ENCODE data around the gene TMX4. TPM values are rescaled to one million over a fixed set of nuclear protein-coding genes. Genes with fewer than 3 reads are reported as not detected.

The TMX4 gene
- total RNA-seq, 6 donors from 2014 or later, result 12.4 to 50.5 (median 31.5) TPM

DNA sequence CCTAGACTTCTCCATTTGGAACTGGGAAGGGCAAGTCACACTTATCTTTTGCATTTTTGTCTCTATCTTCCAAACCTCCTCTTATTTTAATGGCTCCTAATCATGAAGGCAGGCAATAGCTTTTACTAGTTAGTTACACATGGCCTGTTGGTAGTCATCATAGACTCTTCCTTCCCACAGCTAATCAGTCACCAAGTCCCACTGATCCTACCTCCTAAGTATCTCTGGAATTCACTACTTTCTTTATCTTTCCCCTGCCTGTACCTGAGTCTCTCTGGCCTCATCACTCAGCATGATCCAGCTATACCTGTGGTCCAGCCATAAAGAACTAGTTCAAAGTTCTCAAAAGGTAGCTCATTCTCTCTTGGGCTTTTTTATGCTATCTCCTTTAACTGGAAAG is 18.8 kb downstream of the TMX4 start:
- no peaks in the 10 kb centered on the region for H3K27me3 ChIP-seq
- H3K4me1 ChIP-seq, result no peaks in the 10 kb centered on the region
- H3K27ac ChIP-seq, result no peak overlapping the region
- no peak overlapping the region for H3K4me3 ChIP-seq
- TF ChIP-seq POLR2A (IDR thresholded peaks at IDR 0.05) (no peak), POLR2AphosphoS5 (IDR thresholded peaks at IDR 0.05) (no peak)
- no peak for ATAC-seq (ENCODE audit: low FRiP score in 2 of 2)
- no peaks in the 10 kb centered on the region for H3K9me3 ChIP-seq
- peaks cover 0 to 40% (median 27%) of the 10 kb centered on the region in 4 donors for H3K36me3 ChIP-seq
- no peak for DNase-seq

DNA sequence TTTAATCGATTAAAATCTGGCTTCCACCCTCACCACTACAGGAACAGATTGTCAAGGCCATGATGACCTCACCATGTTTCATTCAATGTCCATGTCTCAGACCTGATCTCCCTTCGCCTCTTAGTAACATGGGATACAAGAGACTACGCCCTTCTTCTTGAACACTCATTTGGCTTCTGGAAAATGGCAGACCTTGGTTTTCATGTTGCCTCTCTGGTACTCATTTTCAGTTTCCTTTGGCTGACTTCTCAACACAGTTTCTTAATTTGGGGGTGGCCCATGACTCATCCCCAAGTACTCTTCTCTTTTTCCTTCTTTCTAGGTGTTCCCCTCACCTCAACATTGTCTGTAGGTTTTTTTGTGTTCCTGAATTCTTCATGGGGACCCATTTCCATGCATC is 22.7 kb downstream of the TMX4 start:
- no peak for DNase-seq
- 99 to 100% methylated on average over 3 of the region's 3 CpGs for WGBS, 2 donors
- ATAC-seq (ENCODE audit: low FRiP score in 2 of 2), result no peak
- Histone ChIP-seq H3K27ac (no peak overlapping the region), H3K4me1 (no peaks in the 10 kb centered on the region), H3K27me3 (no peaks in the 10 kb centered on the region), H3K9me3 (peaks cover 0 to 4% (median 0%) of the 10 kb centered on the region in 4 donors), H3K36me3 (peaks cover 0 to 67% (median 41%) of the 10 kb centered on the region in 4 donors), H3K4me3 (no peak overlapping the region)
- TF ChIP-seq POLR2A (IDR thresholded peaks at IDR 0.05) (no peak), EP300 (IDR thresholded peaks at IDR 0.05) (no peak), CTCF (IDR thresholded peaks at IDR 0.05) (no peak), POLR2AphosphoS5 (IDR thresholded peaks at IDR 0.05) (no peak)

DNA sequence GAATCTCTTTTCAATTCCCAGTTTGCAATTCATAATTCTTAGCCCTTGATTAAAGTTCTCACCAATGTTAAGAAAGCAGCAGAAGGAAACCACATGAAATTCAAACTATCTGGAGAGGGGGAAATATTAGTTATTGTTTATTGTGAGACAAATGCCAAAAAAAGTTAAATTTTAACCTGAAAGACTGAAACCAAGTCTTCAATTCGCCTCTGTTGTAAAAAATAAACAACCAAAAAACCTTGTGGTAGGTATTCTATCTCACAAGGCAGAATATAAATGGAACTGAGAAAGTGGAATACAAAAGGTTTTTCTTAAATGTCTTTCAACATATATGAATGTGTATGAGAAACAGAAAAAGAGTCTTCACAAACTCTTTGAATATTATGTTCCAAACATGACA is 24.8 kb downstream of the TMX4 start:
- Histone ChIP-seq H3K9me3 (peaks cover 0 to 4% (median 0%) of the 10 kb centered on the region in 4 donors), H3K36me3 (peaks cover 0 to 57% (median 37%) of the 10 kb centered on the region in 4 donors), H3K27me3 (no peaks in the 10 kb centered on the region), H3K4me1 (no peaks in the 10 kb centered on the region), H3K27ac (no peak overlapping the region), H3K4me3 (no peak overlapping the region)
- TF ChIP-seq POLR2A (IDR thresholded peaks at IDR 0.05), result no peak
- TF ChIP-seq POLR2AphosphoS5 (IDR thresholded peaks at IDR 0.05), result no peak
- TF ChIP-seq EP300 (IDR thresholded peaks at IDR 0.05), result no peak
- TF ChIP-seq CTCF (IDR thresholded peaks at IDR 0.05), result no peak
- WGBS, 2 donors, result 94 to 98% methylated on average over 1 of the region's 1 CpG
- no peak for ATAC-seq (ENCODE audit: low FRiP score in 2 of 2)
- DNase-seq, result no peak

- TF ChIP-seq EP300 (IDR thresholded peaks at IDR 0.05) (no peak), POLR2AphosphoS5 (IDR thresholded peaks at IDR 0.05) (no peak), POLR2A (IDR thresholded peaks at IDR 0.05) (no peak), CTCF (IDR thresholded peaks at IDR 0.05) (no peak)
- peaks cover 0 to 46% (median 35%) of the 10 kb centered on the region in 4 donors for H3K36me3 ChIP-seq
- H3K27me3 ChIP-seq, result no peaks in the 10 kb centered on the region
- ATAC-seq (ENCODE audit: low FRiP score in 2 of 2) (no peak), DNase-seq (no peak)
- no peaks in the 10 kb centered on the region for H3K4me1 ChIP-seq
- peaks cover 0 to 4% (median 0%) of the 10 kb centered on the region in 4 donors for H3K9me3 ChIP-seq
- 97 to 100% methylated on average over 2 of the region's 2 CpGs for WGBS, 2 donors
- H3K27ac ChIP-seq, result no peak overlapping the region
- H3K4me3 ChIP-seq, result no peak overlapping the region
Measured at GRCh38 chr20:7993703-7994102, 25.9 kb downstream of the TMX4 start.

DNA sequence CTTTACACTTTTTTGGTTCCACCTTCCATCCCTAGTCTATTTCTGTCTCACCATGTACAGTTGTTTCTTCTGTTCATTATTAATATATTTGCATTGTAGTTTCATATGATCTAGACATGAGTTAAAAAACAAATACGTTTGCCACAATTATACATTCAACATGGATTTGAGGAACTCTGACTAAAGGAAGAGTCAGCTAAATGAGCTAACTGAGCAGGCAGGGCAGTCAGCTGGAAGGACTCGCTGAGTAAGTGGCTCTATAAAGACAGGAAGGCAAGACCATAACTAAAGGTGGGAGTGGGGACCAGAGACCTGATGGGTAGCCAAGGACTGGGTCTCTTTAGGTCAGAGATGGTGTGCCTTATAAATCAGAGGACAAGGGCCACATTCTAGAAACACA is 26.3 kb downstream of the TMX4 start:
- peaks cover 0 to 4% (median 0%) of the 10 kb centered on the region in 4 donors for H3K9me3 ChIP-seq
- no peak overlapping the region for H3K4me3 ChIP-seq
- TF ChIP-seq POLR2A (IDR thresholded peaks at IDR 0.05) (no peak), POLR2AphosphoS5 (IDR thresholded peaks at IDR 0.05) (no peak)
- no peaks in the 10 kb centered on the region for H3K27me3 ChIP-seq
- WGBS, 2 donors, result 93 to 99% methylated on average over 2 of the region's 2 CpGs
- H3K4me1 ChIP-seq, result no peaks in the 10 kb centered on the region
- H3K27ac ChIP-seq, result no peak overlapping the region
- DNase-seq (no peak), ATAC-seq (ENCODE audit: low FRiP score in 2 of 2) (no peak)
- peaks cover 0 to 41% (median 33%) of the 10 kb centered on the region in 4 donors for H3K36me3 ChIP-seq

GRCh38 chr20:7990385-7990784 is 29.2 kb downstream of the TMX4 start:
- H3K36me3 ChIP-seq, result peaks cover 0 to 37% (median 11%) of the 10 kb centered on the region in 4 donors
- H3K4me1 ChIP-seq, result no peaks in the 10 kb centered on the region
- ATAC-seq (ENCODE audit: low FRiP score in 2 of 2), result no peak
- no peaks in the 10 kb centered on the region for H3K27me3 ChIP-seq
- TF ChIP-seq CTCF (IDR thresholded peaks at IDR 0.05), result no peak
- no peak for TF ChIP-seq POLR2AphosphoS5 (IDR thresholded peaks at IDR 0.05)
- no peak for TF ChIP-seq POLR2A (IDR thresholded peaks at IDR 0.05)
- TF ChIP-seq EP300 (IDR thresholded peaks at IDR 0.05), result no peak
- no peak overlapping the region for H3K27ac ChIP-seq
- no peak overlapping the region for H3K4me3 ChIP-seq
- DNase-seq, result no peak
- H3K9me3 ChIP-seq, result peaks cover 0 to 4% (median 0%) of the 10 kb centered on the region in 4 donors

All from upper lobe of left lung (tissue), 6 donors.